Glutamatergic neuron (in vitro differentiated cells): Measurements from ENCODE around the gene SPON2. TPM values are rescaled to one million over a fixed set of nuclear protein-coding genes. Genes with fewer than 3 reads are reported as not detected.

Source experiments
- DNase-seq: peaks from one replicate; pipeline ENCODE4 v3.0.0; 2022
- H3K27ac Mint-ChIP-seq: one replicate; pipeline ENCODE4 v1.8.0; 2020; ENCODE audit warnings: mild to moderate bottlenecking, mixed read lengths, inconsistent platforms; ENCODE audit not compliant: unreplicated experiment
- H3K27me3 Mint-ChIP-seq: one replicate; pipeline ENCODE4 v1.8.0; 2020; ENCODE audit warnings: mild to moderate bottlenecking, moderate library complexity, mixed read lengths, inconsistent platforms; ENCODE audit not compliant: unreplicated experiment
- H3K36me3 Mint-ChIP-seq: one replicate; pipeline ENCODE4 v1.8.0; 2020; ENCODE audit warnings: mild to moderate bottlenecking, mixed read lengths, inconsistent platforms; ENCODE audit not compliant: unreplicated experiment
- H3K4me1 Mint-ChIP-seq: one replicate; pipeline ENCODE4 v1.8.0; 2020; ENCODE audit warnings: mild to moderate bottlenecking, low read depth, mixed read lengths, inconsistent platforms; ENCODE audit not compliant: unreplicated experiment
- H3K4me3 Mint-ChIP-seq: one replicate; pipeline ENCODE4 v1.8.0; 2020; ENCODE audit warnings: mild to moderate bottlenecking, mixed read lengths, inconsistent platforms; ENCODE audit not compliant: unreplicated experiment
- H3K9me3 Mint-ChIP-seq: one replicate; pipeline ENCODE4 v1.8.0; 2020; ENCODE audit warnings: mild to moderate bottlenecking, moderate library complexity, mixed read lengths, inconsistent platforms; ENCODE audit not compliant: unreplicated experiment
- CTCF ChIP-seq: fragments of 200-600 bp; sonication (generic); IDR thresholded peaks from one replicate; pipeline ENCODE4 v1.5.0; 2021; ENCODE audit not compliant: partially characterized antibody, unreplicated experiment
- total RNA-seq: library from RNA; stranded (reverse); fragmentation: NEBNext Ultra II Directional; extraction: Animal tissue kit (Norgen Biotek cat#: 25700); gene quantifications from one replicate; pipeline ENCODE4 v1.2.1, GENCODE V29; 2021; ENCODE audit not compliant: unreplicated experiment

The SPON2 gene
- total RNA-seq, 1 donor from 2014 or later = 769 TPM

DNA sequence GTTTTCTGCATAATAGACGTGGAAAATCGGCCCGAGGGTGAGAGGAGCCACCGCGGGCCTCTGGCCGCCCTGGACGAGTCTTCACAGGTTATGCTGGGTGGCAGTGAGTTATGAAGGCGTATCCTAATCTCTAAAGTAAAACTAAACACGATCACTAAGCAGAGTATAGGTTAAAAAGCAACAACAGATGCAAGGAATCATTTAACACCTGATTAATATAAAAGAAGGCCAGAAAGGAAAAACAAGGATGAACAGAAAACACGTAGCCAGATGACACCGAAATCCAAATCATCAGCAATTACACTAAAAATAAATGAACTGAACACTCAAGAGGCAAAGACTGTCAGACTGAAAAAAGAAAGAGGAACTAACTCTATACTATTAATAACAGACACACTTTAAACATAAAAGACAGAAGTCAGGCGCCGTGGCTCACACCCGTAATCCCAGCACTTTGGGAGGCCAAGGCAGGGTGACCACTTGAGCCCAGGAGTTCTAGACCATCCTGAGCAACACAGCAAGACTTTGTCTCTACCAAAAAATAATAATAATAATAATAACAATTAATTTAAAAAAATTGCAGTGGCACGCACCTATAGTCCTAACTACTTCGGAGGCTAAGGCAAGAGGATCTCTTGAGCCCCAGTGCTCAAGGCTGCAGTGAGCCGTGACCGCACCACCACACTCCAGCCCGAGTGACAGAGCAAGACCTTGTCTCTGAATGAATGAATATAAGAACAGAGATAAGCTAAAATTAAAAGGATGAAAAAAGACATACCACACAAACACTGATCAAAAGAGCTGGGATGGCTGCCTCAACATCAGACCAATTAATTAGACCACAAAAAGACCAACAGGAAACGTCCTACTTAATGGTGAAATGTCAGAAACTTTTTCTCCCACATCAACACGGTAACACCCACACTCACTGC is 46.5 kb upstream of the SPON2 start:
- H3K4me3 Mint-ChIP-seq = no peak overlapping the region
- peak overlapping the region; percentile 43 for H3K27ac Mint-ChIP-seq
- H3K9me3 Mint-ChIP-seq = peaks cover 7% of the 10 kb centered on the region
- H3K36me3 Mint-ChIP-seq = peaks cover 19% of the 10 kb centered on the region
- H3K4me1 Mint-ChIP-seq = peaks cover 13% of the 10 kb centered on the region
- no peak for TF ChIP-seq CTCF
- H3K27me3 Mint-ChIP-seq = peaks cover 10% of the 10 kb centered on the region
- DNase-seq = no peak

GRCh38 chr4:1217366-1217765 is 45.0 kb upstream of the SPON2 start:
- Mint-ChIP-seq H3K27ac (peak overlapping the region; percentile 59), H3K27me3 (peaks cover 12% of the 10 kb centered on the region), H3K9me3 (peaks cover 7% of the 10 kb centered on the region), H3K36me3 (peaks cover 19% of the 10 kb centered on the region), H3K4me3 (no peak overlapping the region), H3K4me1 (peaks cover 13% of the 10 kb centered on the region)
- TF ChIP-seq CTCF = no peak
- DNase-seq = no peak

DNA sequence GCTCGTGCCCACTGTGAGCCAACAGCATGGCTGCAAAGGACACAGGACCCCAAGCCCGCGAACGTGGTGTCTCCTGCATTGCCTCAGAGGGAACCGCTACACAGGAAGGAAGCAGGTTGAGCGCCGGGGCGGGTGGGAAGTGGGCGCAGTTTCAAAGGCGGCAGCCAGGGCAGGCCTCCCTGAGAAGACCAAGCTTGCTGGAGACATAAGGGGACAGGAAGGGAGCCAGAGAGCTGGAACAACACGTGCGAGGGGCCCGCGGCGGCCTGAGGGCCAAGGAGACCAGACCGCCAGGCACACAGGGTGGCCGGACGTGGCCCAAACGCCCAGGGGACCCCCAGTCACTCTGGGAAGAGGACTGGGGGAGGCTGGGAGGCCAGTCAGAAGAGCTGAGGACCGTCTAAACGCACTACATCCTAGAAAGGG is 44.5 kb upstream of the SPON2 start:
- Mint-ChIP-seq H3K4me3 (no peak overlapping the region), H3K9me3 (peaks cover 7% of the 10 kb centered on the region)

DNA sequence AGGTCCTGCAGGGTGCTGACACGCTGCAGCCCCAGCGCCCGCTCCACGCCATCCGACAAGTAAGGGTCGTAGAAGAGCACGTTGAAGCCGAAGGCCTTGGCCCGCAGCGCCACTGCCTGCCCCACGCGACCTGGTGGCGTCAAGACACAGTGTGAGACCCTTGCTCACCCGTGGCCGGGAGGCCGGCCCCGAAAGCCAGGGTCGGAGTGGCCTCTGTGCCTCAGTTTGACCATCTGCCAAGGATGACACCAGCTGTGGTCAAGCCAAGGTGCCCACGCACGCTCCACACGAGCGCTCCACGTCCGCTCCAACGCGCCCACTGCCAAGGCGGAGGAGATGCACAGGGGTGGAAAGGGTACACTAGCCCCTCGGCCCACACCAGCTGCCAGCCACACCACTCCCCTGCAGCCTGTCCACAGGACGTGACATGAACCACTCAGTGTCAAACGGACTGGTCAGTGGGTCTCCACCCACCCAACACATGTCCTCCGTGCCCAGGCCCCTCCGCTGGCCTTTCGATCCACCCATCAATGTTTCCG is 43.8 kb upstream of the SPON2 start:
- DNase-seq = no peak
- Mint-ChIP-seq H3K36me3 (peaks cover 12% of the 10 kb centered on the region), H3K27ac (peak overlapping the region; percentile 91)

More for the DNA sequence above, 44.5 kb upstream of the SPON2 start:
- H3K27ac Mint-ChIP-seq = no peak overlapping the region
- no peak for TF ChIP-seq CTCF
- H3K4me1 Mint-ChIP-seq = peaks cover 13% of the 10 kb centered on the region
- peaks cover 19% of the 10 kb centered on the region for H3K36me3 Mint-ChIP-seq
- H3K27me3 Mint-ChIP-seq = peaks cover 12% of the 10 kb centered on the region
- DNase-seq = no peak

More for the DNA sequence above, 43.8 kb upstream of the SPON2 start:
- peaks cover 9% of the 10 kb centered on the region for H3K27me3 Mint-ChIP-seq
- H3K4me3 Mint-ChIP-seq = no peak overlapping the region
- H3K4me1 Mint-ChIP-seq = peaks cover 12% of the 10 kb centered on the region
- H3K9me3 Mint-ChIP-seq = peaks cover 12% of the 10 kb centered on the region
- TF ChIP-seq CTCF = no peak
